Measurements from ENCODE around the gene PCDHGB2. TPM values are rescaled to one million over a fixed set of nuclear protein-coding genes. Genes with fewer than 3 reads are reported as not detected.

PCDHGB2 gene
- total RNA-seq, 1 donor from 2014 or later: 14.6 TPM

DNA sequence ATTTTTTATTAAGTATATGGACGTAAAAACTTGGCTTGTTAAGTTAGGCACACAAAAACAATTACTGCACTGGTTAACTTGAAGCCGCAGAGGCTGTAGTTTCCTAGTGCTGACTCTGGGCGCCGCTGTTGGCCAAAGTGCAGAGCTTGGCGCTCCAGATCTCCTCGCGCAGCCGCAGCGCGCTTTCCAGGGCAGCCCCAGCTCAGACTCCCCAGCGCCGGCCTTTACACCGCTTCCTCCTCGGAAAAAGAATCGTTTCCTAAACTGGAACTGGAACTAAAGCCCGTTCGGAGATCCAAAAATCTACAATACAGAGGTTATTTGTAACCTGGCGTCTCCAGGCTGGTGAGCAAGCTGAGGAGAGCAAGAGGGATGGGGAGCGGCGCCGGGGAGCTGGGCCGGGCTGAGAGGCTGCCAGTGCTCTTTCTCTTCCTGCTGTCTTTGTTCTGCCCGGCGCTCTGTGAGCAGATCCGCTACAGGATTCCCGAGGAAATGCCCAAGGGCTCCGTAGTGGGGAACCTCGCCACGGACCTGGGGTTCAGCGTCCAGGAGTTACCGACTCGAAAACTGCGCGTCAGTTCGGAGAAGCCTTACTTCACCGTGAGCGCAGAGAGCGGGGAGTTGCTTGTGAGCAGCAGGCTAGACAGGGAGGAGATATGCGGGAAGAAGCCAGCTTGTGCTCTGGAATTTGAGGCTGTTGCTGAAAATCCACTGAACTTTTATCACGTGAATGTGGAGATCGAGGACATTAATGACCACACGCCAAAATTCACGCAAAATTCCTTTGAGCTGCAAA, 38.2 kb downstream of the PCDHGB2 start, which contains the start of gene PCDHGB5:
Gene PCDHGB5 (plus strand): TSS at position 192 of the 796 bp plus-strand sequence. CDS start 181 bp downstream, at position 373.

GRCh38 chr5:141402553-141403243, 42.9 kb downstream of the PCDHGB2 start, which contains the start of gene PCDHGA9:
Gene PCDHGA9, plus strand, starts transcription at chr5:141402778. Its CDS starts 175 bp downstream, at chr5:141402953.

GRCh38 chr5:141407790-141408505, 48.2 kb downstream of the PCDHGB2 start, which contains the start of gene PCDHGB6:
Gene PCDHGB6, plus strand, starts transcription at chr5:141408021. Its CDS starts 182 bp downstream, at chr5:141408203.

Other genes with a start within 250 kb of the PCDHGB2 start
- 4.5 TPM for gene PCDHB4, start 238.2 kb upstream of the PCDHGB2 start, total RNA-seq
- gene PCDHB5, start 224.8 kb upstream of the PCDHGB2 start, total RNA-seq: 8.4 TPM
- gene PCDHB6, start 209.9 kb upstream of the PCDHGB2 start, total RNA-seq: 2.0 TPM
- gene PCDHB7, start 187.3 kb upstream of the PCDHGB2 start, total RNA-seq: 7.9 TPM
- gene PCDHB8, start 182.2 kb upstream of the PCDHGB2 start, total RNA-seq: 3.4 TPM
- gene PCDHB16, start 177.6 kb upstream of the PCDHGB2 start, total RNA-seq: 9.2 TPM
- gene PCDHB9, start 172.8 kb upstream of the PCDHGB2 start, total RNA-seq: 5.9 TPM
- 12.9 TPM for gene PCDHB10, start 167.6 kb upstream of the PCDHGB2 start, total RNA-seq
- gene PCDHB11, start 160.4 kb upstream of the PCDHGB2 start, total RNA-seq: 9.5 TPM
- gene PCDHB12, start 151.3 kb upstream of the PCDHGB2 start, total RNA-seq: 15.0 TPM
- 11.2 TPM for gene PCDHB13, start 146.1 kb upstream of the PCDHGB2 start, total RNA-seq
- gene PCDHB14, start 136.7 kb upstream of the PCDHGB2 start, total RNA-seq: 13.5 TPM
- 14.5 TPM for gene PCDHB15, start 114.6 kb upstream of the PCDHGB2 start, total RNA-seq
- gene SLC25A2, start 55.9 kb upstream of the PCDHGB2 start, total RNA-seq: not detected
- 133 TPM for gene TAF7, start 39.2 kb upstream of the PCDHGB2 start, total RNA-seq
- 1.8 TPM for gene PCDHGA1, start 29.5 kb upstream of the PCDHGB2 start, total RNA-seq
- gene PCDHGA2, start 21.2 kb upstream of the PCDHGB2 start, total RNA-seq: 15.8 TPM
- gene PCDHGA3, start 16.2 kb upstream of the PCDHGB2 start, total RNA-seq: 7.5 TPM
- 10.9 TPM for gene PCDHGB1, start 9.9 kb upstream of the PCDHGB2 start, total RNA-seq
- 11.1 TPM for gene PCDHGA4, start 5.0 kb upstream of the PCDHGB2 start, total RNA-seq
- gene PCDHGA5, start 4.2 kb downstream of the PCDHGB2 start, total RNA-seq: 10.6 TPM
- 14.2 TPM for gene PCDHGB3, start 10.2 kb downstream of the PCDHGB2 start, total RNA-seq
- gene PCDHGA6, start 13.9 kb downstream of the PCDHGB2 start, total RNA-seq: 13.2 TPM
- gene PCDHGA7, start 22.7 kb downstream of the PCDHGB2 start, total RNA-seq: 11.2 TPM
- gene PCDHGB4, start 27.7 kb downstream of the PCDHGB2 start, total RNA-seq: 20.7 TPM
- 10.1 TPM for gene PCDHGA8, start 32.6 kb downstream of the PCDHGB2 start, total RNA-seq
- gene PCDHGB5, start 38.0 kb downstream of the PCDHGB2 start, total RNA-seq: 23.4 TPM
- gene PCDHGA9, start 42.8 kb downstream of the PCDHGB2 start, total RNA-seq: 21.7 TPM
- gene PCDHGB6, start 48.0 kb downstream of the PCDHGB2 start, total RNA-seq: 15.1 TPM
- gene PCDHGA10, start 53.0 kb downstream of the PCDHGB2 start, total RNA-seq: 15.6 TPM
- 26.6 TPM for gene PCDHGB7, start 57.7 kb downstream of the PCDHGB2 start, total RNA-seq
- gene PCDHGA11, start 61.1 kb downstream of the PCDHGB2 start, total RNA-seq: 19.0 TPM
- 12.6 TPM for gene PCDHGA12, start 70.5 kb downstream of the PCDHGB2 start, total RNA-seq
- gene PCDHGC3, start 116.0 kb downstream of the PCDHGB2 start, total RNA-seq: 79.3 TPM
- 25.1 TPM for gene PCDHGC4, start 125.0 kb downstream of the PCDHGB2 start, total RNA-seq
- gene PCDHGC5, start 129.1 kb downstream of the PCDHGB2 start, total RNA-seq: 6.6 TPM